Caco-2 (cell line): ENCODE measurements around the gene MYADML2. TPM values are rescaled to one million over a fixed set of nuclear protein-coding genes. Genes with fewer than 3 reads are reported as not detected.

Experiments used
- BruUV-seq: library from RNA; stranded (reverse); fragments of 400-500 nt; replicated peaks from 2 replicates; lab custom pipeline; 2021; lab: Mats Ljungman, UMichigan
- CTCF ChIA-PET: fragments of 300-600 bp; sonication (Branson Sonifier 250); formaldehyde crosslinking; loops from one replicate; lab custom pipeline; 2022; ENCODE audit warnings: antibody characterized with exemption; lab: Charles Lee
- POLR2A ChIA-PET: fragments of 300-600 bp; sonication (Branson Sonifier 250); formaldehyde crosslinking; loops from one replicate; lab custom pipeline; 2022; ENCODE audit warnings: antibody characterized with exemption; lab: Charles Lee
- DNase-seq, 2 experiments: peaks; one replicate each; pipeline versions ENCODE4 v3.0.0 to v3.0.0-alpha.2; 2020 to 2022
- H3K27me3 ChIP-seq: replicated peaks from 2 replicates; pipeline ENCODE4 v1.6.0; 2011; ENCODE audit warnings: low read length; ENCODE audit not compliant: control insufficient read depth, insufficient read depth
- H3K36me3 ChIP-seq: 2 replicates; pipeline ENCODE4 v1.5.1; 2011; ENCODE audit warnings: low read length; ENCODE audit not compliant: control insufficient read depth, insufficient read depth
- H3K4me1 ChIP-seq: fragments of 250-450 bp; sonication (Bioruptor Pico); 2 replicates; pipeline ENCODE4 v1.5.1; 2020; ENCODE audit warnings: mild to moderate bottlenecking
- H3K4me3 ChIP-seq: 2 replicates; pipeline ENCODE4 v1.5.1; 2011; ENCODE audit warnings: low read depth, mild to moderate bottlenecking, control low read depth, low read length
- H3K9me3 ChIP-seq: fragments of 250-450 bp; sonication (Bioruptor Pico); 2 replicates; pipeline ENCODE4 v1.5.1; 2020; ENCODE audit warnings: mild to moderate bottlenecking, moderate library complexity
- H3K27ac Mint-ChIP-seq: one replicate; pipeline ENCODE4 v1.8.0; 2022; ENCODE audit warnings: mixed read lengths; ENCODE audit not compliant: unreplicated experiment
- H3K27me3 Mint-ChIP-seq: one replicate; pipeline ENCODE4 v1.8.0; 2022; ENCODE audit warnings: mixed read lengths; ENCODE audit not compliant: insufficient read depth, unreplicated experiment
- H3K36me3 Mint-ChIP-seq: one replicate; pipeline ENCODE4 v1.8.0; 2022; ENCODE audit warnings: mild to moderate bottlenecking, mixed read lengths; ENCODE audit not compliant: insufficient read depth, unreplicated experiment
- H3K4me1 Mint-ChIP-seq: one replicate; pipeline ENCODE4 v1.8.0; 2022; ENCODE audit warnings: low read depth, mixed read lengths; ENCODE audit not compliant: unreplicated experiment
- H3K4me3 Mint-ChIP-seq: one replicate; pipeline ENCODE4 v1.8.0; 2022; ENCODE audit warnings: mild to moderate bottlenecking, moderate library complexity, mixed read lengths; ENCODE audit not compliant: unreplicated experiment
- H3K9me3 Mint-ChIP-seq: one replicate; pipeline ENCODE4 v1.8.0; 2022; ENCODE audit warnings: mixed read lengths; ENCODE audit not compliant: unreplicated experiment
- CTCF ChIP-seq, 2 experiments: fragments of 200-600 bp in 1 of 2; IDR thresholded peaks; 1 replicate in 1 of 2; 2 replicates in 1 of 2; pipeline versions ENCODE4 v1.5.1 to v1.8.0; 2011 to 2022; ENCODE audit warnings: antibody characterized with exemption in 1 of 2, control low read depth in 1 of 2, inconsistent platforms in 1 of 2, low read depth in 1 of 2, low read length in 1 of 2, mild to moderate bottlenecking in 1 of 2, moderate library complexity in 1 of 2; ENCODE audit not compliant: insufficient read depth in 1 of 2, severe bottlenecking in 1 of 2, unreplicated experiment in 1 of 2
- intact Hi-C: fragments of 100-400 bp; cut with micrococcal nuclease; formaldehyde crosslinking; loops from one replicate; pipeline ENCODE4 v1.10.0; 2022; ENCODE audit not compliant: unreplicated experiment
- total RNA-seq: library from RNA; stranded (reverse); gene quantifications from 2 replicates; pipeline ENCODE4 v1.2.3, GENCODE V29; 2022

Gene MYADML2
- total RNA-seq, 1 experiment from 2014 or later = not detected

GRCh38 chr17:81948635-81949378, 1.8 kb upstream of the MYADML2 start:
- Histone ChIP-seq H3K4me1 (peaks cover 9% of the 10 kb centered on the region), H3K27me3 (no peaks in the 10 kb centered on the region), H3K4me3 (no peak overlapping the region), H3K9me3 (no peaks in the 10 kb centered on the region), H3K36me3 (no peaks in the 10 kb centered on the region)
- no TSS peak for BruUV-seq
- Mint-ChIP-seq H3K36me3 (peaks cover 10% of the 10 kb centered on the region), H3K4me1 (no peaks in the 10 kb centered on the region), H3K9me3 (no peaks in the 10 kb centered on the region), H3K27me3 (no peaks in the 10 kb centered on the region), H3K27ac (no peak overlapping the region), H3K4me3 (no peak overlapping the region)
- TF ChIP-seq CTCF (IDR thresholded peaks at IDR 0.05; ENCODE audit: insufficient read depth in 1 of 2, low read depth in 1 of 2, low read length in 1 of 2, severe bottlenecking in 1 of 2, unreplicated experiment in 1 of 2) = no peak
- ChIA-PET POLR2A (no interaction called here), CTCF (no interaction called here)
- intact Hi-C loops = no loop called here
- DNase-seq = no peak

DNA sequence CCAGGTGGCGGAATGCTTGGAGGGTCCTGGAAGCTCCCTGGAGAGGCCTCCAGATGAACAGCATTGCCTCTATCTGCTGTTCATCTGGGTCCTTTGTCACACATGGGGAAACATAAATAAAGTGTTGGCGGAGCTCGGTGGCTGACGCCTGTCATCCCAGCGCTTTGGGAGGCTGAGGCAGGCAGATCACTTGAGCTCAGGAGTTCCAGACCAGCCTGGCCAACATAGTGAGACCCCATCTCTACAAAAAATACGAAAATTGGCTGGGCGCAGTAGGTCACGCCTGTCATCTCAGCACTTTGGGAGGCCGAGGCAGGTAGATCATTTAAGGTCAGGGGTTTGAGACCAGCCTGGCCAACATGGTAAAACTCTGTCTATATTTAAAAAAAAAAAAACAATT, 2.2 kb downstream of the MYADML2 start:
- Mint-ChIP-seq H3K4me3 (no peak overlapping the region), H3K36me3 (no peaks in the 10 kb centered on the region), H3K27me3 (no peaks in the 10 kb centered on the region), H3K27ac (no peak overlapping the region), H3K9me3 (no peaks in the 10 kb centered on the region), H3K4me1 (no peaks in the 10 kb centered on the region)
- Histone ChIP-seq H3K36me3 (no peaks in the 10 kb centered on the region), H3K4me3 (no peak overlapping the region), H3K4me1 (peaks cover 9% of the 10 kb centered on the region), H3K27me3 (no peaks in the 10 kb centered on the region), H3K9me3 (no peaks in the 10 kb centered on the region)
- BruUV-seq = no TSS peak
- TF ChIP-seq CTCF (IDR thresholded peaks at IDR 0.05; ENCODE audit: insufficient read depth in 1 of 2, low read depth in 1 of 2, low read length in 1 of 2, severe bottlenecking in 1 of 2, unreplicated experiment in 1 of 2) = no peak
- ChIA-PET CTCF (interaction anchor here (0.7 to 1.4 kb wide), 4 partner anchors 17 to 93 kb away, joined by 3 read pairs; partner anchors contain the start of genes CENPX, DCXR and LRRC45), POLR2A (interaction anchor here (0.6 kb wide), 2 partner anchors 9 to 1072 kb away, joined by 3 to 9 read pairs; no protein-coding TSS in a partner anchor)
- intact Hi-C loops = no loop called here
- no peak for DNase-seq

DNA sequence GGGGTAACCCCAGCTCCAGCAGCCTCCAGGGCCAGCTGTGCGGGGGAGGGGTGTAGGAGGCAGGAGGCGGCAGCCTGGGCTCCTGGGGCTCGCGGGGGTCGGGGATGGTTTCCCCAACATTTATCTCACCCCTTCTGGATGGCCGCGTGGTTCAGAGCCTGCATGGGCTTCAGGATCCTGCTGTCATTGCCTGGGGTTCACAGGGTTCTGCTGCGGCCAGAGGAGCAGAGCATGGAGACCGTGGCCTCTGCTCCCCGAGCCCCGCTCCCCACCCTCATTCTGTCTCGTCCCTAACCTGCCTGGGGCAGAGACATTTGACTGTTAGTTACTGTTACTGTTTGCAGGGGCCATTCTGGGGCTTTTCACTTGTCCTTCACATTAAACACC, 4.9 kb downstream of the MYADML2 start:
- no peaks in the 10 kb centered on the region for H3K27me3 ChIP-seq
- Mint-ChIP-seq H3K27me3 (no peaks in the 10 kb centered on the region), H3K4me3 (no peak overlapping the region), H3K9me3 (no peaks in the 10 kb centered on the region), H3K4me1 (peaks cover 5% of the 10 kb centered on the region), H3K27ac (no peak overlapping the region), H3K36me3 (peaks cover 17% of the 10 kb centered on the region)
- intact Hi-C loops = no loop called here
- TF ChIP-seq CTCF (IDR thresholded peaks at IDR 0.05; ENCODE audit: insufficient read depth in 1 of 2, low read depth in 1 of 2, low read length in 1 of 2, severe bottlenecking in 1 of 2, unreplicated experiment in 1 of 2) = no peak
- H3K4me1 ChIP-seq = peaks cover 9% of the 10 kb centered on the region
- no peak for DNase-seq
- H3K4me3 ChIP-seq = no peak overlapping the region
- no peaks in the 10 kb centered on the region for H3K36me3 ChIP-seq
- no TSS peak for BruUV-seq
- ChIA-PET CTCF (no interaction called here), POLR2A (no interaction called here)
- H3K9me3 ChIP-seq = no peaks in the 10 kb centered on the region
